CD4-positive, alpha-beta T cell treated with Interleukin-12 subunit alpha and Interleukin-12 subunit beta, for 1 hour (primary cell): ENCODE data around the gene BTBD17.

Experiments
- DNase-seq: peaks from one replicate; pipeline ENCODE4 v3.0.0-alpha.2; 2020

The BTBD17 gene

DNA sequence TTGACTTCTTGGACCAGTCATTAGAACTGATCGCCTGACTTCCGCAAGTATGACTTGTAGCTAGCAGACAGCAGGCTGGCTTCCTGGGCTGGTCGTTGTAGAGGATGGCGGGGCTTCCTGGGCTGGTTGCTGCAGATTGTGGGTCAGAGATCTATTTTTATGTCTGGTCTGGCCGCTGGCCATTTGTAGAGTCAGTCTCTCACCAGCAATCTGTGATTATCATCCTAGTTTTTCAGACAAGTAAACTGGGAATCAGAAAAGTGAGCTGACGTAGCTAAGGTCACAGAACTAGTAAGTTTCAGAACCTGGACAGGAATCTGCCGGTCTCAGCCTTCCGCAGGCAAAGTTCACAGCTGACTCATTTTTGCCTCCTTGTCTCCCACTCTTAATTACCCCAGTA is 24.7 kb upstream of the BTBD17 start:
- no peak for DNase-seq

DNA sequence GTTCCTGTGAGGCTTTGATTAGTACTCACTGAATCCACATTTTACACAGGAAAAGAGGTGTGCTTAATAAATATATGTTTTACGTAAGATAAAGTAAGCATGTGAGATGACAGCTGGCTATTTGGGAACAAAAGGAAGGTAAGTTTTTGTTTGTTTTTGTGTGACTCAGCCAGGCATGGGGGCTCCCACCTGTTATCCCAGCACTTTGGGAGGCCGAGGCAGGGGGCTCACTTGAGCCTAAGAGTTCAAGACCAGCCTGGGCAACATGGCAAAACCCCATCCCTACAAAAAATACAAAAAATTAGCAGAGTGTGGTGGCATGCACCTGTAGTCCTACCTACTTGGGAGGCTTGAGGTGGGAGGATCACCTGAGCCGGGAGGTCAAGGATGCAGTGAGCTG is 23.5 kb upstream of the BTBD17 start:
- DNase-seq: no peak

DNA sequence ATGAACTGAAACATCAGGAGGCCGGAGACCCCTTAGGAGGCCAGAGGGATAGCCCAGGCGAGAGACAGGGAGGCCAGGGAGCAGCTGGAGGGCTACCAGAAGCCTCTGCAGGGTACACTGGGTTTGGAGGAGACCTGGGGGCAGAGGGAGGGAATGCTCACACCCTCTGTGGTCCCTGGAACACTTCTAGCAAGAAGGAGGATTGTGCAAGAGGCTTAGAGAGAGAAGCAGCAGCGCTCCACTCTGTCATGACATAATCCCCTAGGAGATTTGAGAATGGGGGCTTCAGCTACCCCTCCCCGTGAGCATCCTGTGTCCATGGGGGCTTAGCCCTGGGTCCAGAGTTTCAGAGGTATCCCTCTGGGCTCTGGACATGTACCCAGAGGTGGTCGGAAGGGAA is 21.5 kb upstream of the BTBD17 start:
- DNase-seq: no peak

DNA sequence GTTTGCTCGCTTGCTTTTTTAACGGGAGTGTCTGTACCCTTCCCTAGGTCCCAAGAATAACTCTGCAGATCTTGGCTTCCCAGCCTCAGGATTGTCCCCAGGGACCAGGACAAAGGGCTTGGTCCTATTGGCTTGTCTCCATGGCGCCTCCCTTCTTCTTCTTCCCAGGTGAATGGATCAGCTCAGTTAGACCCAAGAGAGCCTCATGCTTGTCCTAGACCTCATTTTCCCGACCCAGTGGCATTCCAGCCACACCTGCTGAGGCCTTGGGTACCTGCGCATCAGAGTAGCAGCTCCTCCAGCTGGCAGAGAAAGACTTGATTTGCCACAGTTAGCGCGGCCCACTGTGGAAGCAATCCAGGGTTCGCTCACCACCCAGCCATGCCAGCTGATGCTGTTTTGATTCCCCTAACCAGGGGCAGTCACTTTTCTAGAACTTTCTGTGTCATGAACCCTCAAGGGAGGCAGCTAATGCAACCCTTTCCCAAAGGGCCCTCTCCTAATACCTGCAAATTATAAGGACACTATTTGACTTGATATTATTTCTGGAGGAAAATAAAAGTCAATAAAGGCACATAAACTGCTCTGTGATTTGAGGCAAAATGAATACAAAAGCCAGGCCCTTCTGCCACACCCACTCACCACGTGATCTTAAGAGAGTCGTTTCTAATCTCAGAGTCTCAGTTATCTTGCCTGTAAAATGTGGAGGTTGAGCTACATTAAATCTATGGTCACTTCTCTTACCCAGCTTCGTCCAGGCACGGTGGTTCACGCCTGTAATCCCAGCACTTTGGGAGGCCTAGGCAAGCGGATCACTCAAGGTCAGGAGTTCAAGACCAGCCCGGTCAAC is 19.5 kb upstream of the BTBD17 start:
- no peak for DNase-seq

DNA sequence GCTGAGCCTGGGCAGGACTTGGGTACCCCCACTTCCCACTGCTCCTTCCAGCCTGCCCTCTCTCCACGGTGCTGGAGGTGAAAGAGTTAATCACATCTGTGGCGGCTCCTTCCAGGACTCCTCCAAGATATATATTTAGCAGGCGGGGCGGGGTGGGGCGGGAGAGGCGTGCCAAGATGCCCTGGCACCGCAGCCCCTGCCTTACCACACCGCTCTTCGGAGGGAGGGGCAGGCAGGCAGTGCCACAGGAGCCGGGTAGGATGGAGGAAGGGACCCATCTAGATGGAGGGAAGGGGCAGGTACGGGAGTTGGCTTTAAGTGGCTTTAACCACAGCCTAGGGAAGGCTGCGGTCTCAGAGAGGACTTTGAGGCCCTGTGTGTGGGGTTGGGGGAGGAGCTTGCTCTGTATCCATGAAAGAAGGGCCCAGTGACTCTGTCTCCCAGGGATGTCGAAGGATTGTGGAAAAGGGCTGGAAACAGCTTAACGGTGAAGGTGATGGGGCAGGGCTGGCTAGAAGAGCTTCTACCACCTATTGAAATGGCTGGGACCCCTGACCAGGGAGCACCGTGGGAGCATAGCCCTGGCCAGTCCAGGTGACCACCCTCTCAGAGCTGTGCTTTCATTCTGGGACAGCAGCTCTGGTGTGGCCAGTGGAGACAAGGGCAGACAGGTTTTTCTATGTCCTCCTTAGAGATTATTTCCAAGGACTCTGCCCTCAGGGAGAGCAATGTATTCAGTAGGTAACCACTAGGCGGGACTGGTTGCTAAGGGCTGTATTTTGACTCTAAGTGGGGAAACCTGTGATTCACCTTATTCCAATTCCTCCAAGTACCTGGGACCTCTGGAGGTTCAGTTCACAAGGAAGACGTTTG is 18.7 kb upstream of the BTBD17 start:
- DNase-seq: no peak

DNA sequence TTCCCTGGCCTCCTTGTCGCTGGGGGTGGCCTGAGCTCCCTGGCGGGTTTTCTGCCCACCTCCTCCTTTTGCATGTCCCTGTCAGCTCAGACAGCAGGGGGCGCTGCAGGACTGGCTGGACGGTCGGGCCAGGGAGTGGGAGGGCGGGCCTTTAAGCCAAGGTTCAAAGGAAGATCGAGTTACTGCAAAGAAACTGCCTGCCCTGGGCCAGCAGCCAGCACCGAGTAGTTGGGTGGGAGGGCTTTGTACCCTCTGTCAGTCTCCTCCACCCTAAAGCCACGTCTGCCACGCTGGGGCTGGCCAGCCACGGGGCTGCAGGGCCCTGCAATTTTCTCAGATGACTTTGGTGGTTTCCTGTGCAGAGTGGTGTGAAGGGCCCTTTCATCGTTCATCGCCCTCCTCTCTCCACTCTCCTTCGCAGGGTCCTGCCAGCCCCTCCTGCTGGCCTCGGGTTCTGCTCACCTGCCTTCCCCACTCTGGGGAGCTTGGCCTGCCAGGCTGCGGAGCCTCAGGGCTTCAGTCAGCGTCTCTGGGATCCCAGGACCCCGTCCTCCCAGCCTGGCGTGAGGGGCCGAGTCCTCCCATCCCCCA is 17.9 kb upstream of the BTBD17 start:
- DNase-seq: peak; percentile 90

DNA sequence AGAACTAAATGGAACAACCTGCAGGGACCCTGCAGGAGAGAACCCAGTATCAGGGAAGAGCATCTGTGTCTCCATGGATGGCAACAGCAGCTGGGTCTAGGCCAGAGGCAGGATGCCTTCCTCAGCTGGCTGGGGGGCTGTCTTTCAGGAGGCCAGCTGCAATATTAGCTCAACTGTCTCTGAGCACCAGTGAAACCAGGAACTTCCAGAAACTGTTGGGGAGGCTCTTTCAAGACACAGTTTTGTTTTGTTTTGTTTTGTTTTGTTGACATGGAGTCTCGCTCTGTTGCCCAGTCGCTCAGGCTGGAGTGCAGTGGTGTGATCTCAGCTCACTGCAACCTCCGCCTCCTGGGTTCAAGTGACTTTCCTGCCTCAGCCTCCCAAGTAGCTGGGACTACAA is 13.2 kb upstream of the BTBD17 start:
- no peak for DNase-seq

DNA sequence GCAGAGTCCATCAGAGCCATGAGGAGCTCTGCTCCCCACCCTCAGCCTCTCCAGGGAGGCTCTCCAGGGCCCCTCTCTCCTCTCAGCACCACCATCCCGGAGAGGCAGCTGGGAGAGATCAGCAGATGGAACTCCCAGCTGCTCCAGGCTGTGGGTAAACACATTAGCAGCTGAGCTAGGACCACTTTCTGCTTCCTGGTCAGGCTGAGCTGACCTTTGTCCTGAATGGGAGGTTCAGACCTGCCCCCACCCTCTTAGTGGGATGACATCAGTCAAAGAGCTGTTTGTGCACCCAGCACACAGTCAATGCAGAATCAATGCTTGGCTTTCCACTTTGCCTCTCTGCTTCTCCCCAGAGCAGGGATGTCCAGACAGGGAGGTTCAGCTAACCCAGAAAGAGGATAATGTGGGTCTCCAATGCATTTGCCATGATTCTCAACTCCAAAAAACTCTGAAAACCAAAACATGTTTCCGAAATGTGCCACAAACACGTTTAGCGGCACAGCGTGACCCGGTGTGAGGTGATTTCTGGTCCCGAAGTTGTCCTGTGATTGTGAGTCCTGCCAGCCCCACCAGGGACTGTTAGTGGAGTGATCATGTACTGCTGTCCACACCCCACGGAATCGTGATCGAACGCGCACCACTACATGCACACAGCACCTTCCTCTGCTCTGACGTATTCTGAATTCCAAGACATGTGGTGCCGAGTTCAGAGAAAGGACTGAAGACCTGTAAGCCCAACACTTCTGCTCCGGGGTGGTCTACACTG is 12.4 kb upstream of the BTBD17 start:
- DNase-seq: no peak

DNA sequence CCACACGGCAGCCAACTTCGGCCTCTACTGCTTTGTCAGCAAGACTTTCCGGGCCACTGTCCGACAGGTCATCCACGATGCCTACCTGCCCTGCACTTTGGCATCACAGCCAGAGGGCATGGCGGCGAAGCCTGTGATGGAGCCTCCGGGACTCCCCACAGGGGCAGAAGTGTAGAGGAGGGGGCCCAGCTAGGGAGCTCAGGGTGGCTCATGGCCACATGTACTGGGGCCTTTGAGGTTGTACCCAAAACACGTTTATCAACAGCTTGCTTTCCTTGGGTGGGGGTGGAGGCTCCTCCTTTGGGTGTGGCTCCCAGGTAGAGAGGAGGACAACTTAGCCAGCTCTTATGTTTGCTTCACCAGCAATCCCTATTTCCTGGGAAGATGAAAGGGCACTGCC is 10.8 kb upstream of the BTBD17 start:
- no peak for DNase-seq

DNA sequence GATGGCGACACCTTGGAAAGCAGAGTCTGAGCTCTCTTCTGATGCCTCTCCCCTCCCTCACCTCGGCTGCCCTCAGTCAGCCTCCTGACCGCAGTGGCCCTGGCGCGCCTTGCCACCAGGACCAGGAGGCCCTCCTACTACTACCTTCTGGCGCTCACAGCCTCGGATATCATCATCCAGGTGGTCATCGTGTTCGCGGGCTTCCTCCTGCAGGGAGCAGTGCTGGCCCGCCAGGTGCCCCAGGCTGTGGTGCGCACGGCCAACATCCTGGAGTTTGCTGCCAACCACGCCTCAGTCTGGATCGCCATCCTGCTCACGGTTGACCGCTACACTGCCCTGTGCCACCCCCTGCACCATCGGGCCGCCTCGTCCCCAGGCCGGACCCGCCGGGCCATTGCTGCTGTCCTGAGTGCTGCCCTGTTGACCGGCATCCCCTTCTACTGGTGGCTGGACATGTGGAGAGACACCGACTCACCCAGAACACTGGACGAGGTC is 10.0 kb upstream of the BTBD17 start:
- no peak for DNase-seq

DNA sequence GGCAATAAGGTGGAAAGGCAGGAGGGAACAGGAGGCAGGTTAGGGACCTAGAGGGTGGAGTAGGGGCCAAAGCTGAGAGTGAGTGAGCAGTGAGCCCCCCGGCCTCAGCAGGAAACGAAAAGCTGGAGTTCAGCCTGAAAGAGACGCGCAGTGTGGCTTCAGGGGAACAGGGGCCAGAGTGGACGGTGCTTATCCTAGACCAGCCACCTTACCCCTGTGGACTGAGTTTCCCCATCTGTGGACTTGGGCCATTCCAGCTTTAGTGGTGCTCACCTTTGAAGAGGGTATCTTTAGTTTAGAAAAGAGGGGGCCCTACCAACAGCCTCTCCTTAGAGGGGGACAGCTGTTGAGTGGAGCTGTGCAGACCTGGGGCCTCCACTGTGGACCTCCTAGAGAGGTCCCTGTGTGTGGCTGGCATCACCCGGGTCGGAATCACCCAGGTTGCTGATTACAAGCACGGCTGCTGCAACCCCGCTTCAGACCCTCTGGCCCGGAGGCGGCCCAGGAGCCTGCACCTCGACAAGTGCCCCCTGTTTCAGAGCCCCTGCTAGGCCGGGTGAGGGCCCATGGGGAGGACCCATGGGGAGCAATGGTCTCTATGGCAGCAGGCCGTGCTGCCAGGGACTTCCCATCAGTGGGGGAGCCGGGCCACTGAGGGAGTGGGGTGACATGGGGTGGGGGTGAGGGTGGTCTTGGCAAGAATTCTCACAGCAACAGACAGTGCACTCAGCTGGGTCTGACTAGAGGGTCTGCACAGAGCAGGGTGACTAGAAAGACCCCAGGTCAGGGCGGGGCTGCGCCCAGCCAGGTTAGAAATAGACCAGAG is 8.2 kb upstream of the BTBD17 start:
- DNase-seq: no peak

DNA sequence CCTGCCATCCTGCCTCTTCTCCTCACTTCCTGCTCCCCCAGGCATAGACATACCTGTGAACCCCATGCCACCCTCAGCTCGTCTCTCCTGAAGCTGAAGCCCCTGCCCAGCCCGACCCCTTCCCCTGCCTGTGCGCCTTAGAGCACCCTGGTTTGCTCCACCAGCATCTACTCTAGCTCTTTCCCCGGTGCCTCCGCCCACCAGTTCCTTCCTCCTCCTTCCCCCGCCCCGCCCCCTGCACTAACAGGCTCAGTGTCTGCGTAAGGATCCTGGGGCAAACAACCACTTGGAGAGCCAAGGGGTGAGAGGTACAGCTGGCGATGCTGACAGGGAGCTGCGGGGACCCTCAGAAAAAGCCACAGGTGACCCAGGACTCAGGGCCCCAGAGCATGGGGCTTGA is 7.6 kb upstream of the BTBD17 start:
- DNase-seq: peak; percentile 59

DNA sequence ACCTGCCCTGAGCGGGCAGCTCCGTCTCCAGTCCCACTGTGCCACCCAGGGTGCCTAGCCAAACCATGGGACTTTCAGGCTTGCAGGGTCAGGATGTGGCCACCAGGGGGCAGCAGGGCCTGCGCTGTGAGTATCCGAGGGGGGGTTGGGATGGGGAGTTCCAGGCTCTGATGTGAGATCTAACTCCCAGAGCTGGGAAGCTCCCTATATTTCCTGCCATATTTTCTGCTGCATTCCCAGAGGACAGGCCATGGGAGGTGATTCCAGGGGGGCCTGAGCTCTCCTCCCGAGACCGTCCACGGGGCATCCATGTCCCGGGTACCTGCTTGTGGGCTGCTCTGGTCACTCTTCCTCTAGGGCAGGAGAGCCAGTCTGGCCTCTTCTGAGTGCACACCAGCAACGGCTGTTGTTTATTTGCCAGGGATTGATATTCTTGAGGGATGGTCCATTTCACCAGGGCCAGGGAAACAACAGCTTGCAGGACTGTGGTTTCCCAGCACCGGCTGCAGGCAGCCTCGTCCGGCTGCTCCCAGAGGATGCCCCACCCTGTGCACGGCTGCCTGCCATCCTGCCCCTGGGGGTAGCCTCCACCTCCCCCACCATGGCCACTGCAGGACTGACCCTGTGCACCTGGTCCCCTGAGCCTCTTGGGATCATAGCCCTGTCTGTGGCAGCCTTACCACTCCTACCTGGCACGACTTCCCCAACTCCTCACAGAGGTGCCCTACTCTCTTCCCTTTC is 6.8 kb upstream of the BTBD17 start:
- peak; percentile 76 for DNase-seq

DNA sequence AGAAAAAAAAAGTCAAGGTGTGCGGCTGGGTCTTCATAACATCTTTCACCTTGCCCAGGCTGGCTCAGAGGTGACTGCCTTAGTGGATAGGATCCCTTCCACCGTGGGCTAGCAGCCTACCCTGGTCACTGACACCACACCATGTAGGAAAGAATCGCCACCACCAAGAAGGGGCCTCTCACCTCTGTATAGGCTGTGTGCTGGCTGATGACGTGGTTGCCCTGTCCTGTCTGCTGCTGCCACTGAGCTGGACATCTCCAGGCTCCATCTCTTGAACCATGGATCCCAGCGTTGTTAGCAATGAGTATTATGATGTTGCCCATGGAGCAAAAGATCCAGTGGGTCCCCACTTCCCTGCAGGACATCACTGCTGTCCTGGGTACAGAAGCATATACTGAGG is 5.5 kb upstream of the BTBD17 start, which contains the start of gene GPR142:
TSS of gene GPR142 (plus strand) at position 301 of the 400 bp plus-strand sequence. CDS start 2,035 bp downstream, outside the sequence.
- DNase-seq: no peak

DNA sequence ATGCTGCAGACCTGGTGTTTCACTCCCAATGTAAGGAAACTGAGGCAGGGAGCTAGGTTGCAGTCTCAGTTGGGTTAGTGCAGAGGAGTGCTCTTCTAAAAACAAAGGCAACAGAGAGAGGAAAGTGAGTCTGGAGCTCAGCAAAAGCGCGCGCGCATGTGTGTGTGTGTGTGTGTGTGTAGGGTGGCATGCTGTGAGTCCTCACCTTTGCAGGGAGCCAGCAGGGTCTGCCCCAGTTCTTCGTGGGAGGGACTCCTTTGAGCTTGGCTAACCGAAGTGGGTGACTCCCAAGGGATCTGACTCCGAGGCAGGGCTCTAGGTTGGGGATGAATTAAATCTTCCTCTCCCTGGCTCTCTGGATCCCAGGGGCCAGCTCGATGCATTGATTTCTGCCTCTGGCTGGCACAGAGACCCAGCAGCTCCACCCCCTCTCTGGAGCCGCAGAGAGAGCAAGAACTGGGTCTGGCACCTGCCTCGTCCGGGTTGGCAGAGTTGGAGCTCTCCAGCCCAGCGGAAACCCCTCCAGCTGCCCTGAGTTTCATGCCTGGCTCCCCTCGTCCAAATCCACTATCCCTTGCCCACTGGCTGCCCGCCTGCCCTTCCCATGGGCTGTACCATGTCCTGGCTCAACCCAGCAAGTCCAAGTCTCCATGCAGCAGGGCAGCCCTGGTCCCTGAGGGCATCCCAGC is 1.3 kb upstream of the BTBD17 start:
- no peak for DNase-seq

DNA sequence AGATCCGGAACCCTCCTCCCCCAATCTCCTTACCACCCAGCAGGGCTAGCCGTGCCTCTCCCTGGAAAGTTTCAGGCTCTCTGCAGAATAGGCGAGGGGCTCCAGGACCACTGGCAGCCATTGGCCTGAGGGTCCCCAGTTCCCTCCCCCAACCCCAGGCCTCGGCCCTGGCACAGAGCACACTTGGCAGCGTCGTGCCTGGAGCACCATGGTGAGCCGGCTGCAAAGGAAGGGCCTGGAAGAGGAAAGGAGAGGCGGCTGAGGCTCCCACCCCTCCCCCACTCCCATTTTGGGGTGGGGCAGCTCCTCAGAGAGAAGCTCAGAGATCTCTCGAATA is 369 bp upstream of the BTBD17 start:
- DNase-seq: no peak

DNA sequence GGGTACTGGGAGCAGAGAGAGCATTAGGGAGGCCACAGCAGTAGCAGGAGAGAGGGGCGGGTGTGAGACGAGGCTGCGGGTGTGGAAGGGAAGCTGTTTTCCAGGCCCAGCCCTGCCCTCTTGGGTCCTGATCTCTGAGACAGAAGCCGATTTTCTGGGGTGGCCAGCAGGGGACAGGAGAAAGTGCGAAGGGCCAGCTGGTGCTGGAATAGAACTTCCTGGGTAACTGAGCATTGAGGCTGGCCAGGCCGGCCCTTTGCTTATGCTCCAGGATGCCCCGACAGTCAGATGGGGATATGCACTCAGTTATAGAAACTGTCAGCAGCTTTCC is 804 bp downstream of the BTBD17 start:
- no peak for DNase-seq

DNA sequence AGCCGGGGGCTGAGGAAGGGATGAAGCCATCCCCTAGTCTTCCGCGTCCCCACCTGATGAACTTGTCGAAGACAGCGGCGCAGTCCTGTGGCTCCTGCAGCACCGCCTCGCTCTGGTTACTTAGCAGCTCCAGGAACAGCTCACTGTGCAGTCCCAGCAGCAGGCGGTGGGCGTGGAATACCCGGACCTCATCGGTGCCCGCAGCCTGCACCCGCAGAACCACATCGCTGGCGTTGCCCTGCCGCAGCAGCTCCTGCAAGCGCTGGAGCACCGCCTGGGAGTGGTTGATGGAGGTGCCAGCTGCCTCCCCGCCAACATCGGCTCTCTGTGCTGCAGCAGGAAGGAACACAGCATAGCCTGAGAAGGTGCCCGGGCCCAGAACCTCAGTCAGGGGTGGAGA is 1.8 kb downstream of the BTBD17 start:
- no peak for DNase-seq

DNA sequence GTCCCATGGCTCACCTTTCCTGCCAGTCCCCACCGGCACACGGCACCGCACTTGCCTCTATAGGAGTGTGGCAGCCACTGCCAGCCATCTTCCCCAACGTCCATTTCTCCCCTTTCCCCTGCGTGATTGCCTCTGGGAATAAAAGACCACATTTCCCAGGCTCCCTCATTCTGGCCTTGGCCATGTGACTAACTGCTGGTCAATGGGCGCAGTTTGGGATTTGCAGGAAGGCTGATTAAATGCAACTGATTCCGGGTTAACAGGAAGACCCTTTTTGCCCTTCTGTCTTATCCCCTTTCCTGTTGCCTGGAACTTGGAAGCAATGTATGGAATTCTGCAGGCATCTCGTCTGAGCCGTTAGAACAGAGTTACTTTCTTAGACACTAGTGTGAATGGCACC is 3.0 kb downstream of the BTBD17 start:
- DNase-seq: no peak

DNA sequence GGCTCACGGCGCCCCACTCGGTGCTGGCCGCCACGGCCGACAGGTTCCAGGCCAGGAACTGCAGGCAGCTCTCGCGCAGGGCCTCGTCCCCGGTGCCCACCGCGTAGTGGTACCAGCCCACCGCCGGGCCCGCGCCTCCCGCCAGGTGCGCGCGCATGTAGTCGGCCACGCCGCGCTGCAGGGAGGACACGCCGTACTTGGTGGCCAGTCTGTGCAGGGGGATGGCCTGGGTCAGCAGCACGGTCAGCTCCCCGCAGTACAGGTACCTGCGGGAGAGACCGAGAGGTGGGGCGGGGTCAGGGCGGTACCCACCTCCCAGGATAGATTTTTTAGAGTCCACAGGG is 4.2 kb downstream of the BTBD17 start:
- DNase-seq: no peak
